D721Med (cell line): Measurements from ENCODE around the gene MUC5B.

Source experiments
- DNase-seq: peaks from one replicate; pipeline ENCODE4 v3.0.0; 2011; ENCODE audit warnings: low spot score; ENCODE audit not compliant: insufficient read length
- FAIRE-seq: peaks from 2 replicates; lab custom pipeline; 2011; peaks lifted over from hg19 to GRCh38; lab: Jason Lieb, UNC
- CTCF ChIP-seq: IDR thresholded peaks from 2 replicates; pipeline ENCODE4 v1.5.1; 2012; ENCODE audit warnings: mild to moderate bottlenecking, control low read depth; ENCODE audit not compliant: insufficient read depth; ENCODE audit errors: missing control alignments

MUC5B gene

GRCh38 chr11:1296287-1296686, 73.4 kb downstream of the MUC5B start:
- DNase-seq (no peak), FAIRE-seq (no peak)
- no peak for TF ChIP-seq CTCF

- FAIRE-seq (no peak), DNase-seq (no peak)
- no peak for TF ChIP-seq CTCF
Measured at GRCh38 chr11:1297011-1297575, 74.2 kb downstream of the MUC5B start.

DNA sequence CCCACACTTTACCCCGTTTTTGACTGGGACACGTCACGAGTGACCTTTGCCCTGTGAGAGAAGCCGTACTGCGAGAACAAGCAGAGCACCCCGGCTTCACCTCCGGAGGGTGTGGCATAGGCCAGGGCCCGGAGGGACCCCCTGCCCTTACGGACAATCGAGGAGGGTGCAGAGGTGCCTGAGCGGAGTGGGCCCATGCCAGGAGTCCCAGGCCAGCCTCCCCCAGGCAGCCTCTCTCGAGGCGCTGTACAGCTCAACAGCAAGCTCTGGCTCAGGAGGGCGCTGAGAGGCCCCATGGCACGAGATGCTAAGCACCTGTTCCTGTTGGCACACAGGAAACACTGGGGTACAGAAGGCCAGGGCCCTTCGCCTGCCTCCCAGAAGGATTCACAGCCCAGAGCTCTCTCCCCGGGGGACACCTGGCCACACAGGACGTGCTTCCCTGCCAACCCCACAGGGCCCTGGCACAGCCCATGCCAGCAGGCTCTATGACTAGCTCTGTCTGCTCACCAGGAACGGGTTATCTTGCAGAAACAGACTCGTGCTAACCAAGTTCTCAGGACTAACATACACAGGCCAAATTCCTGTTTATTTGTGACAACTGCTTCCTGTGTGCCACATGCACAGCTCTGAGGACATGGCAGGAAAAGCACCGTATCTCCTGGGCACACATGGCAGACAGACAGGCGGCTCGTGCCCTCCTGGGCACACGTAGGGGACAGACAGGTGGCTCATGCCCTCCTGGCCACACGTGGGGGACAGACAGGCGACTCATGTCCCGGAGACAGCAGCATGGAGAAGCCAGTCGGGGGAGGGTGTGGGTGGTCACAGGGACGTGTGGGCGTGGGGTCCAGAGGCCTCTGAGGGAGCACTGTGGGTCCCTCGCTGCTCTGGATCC, 75.0 kb downstream of the MUC5B start:
- DNase-seq (no peak), FAIRE-seq (no peak)
- TF ChIP-seq CTCF = no peak

- TF ChIP-seq CTCF = no peak
- FAIRE-seq (no peak), DNase-seq (no peak)
Measured at GRCh38 chr11:1298695-1299492, 76.0 kb downstream of the MUC5B start.

DNA sequence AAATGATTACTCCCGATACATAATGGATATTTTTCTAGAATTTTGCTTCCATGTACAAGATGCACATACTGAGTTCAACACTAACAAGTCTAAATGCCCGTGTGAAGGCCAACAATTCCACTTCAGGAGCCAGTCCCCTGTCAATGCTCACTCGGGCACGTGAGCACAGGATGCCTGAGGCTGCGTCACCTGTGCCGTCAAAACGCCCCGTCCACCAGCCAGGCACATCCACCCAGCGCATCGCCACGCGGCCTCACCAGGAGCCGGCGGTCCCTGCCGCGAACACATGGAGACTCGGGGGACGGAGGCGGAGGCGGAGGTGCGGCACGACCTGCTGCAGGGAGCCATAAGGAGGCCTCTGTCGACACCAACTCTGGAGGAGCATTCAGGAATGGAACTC, 76.8 kb downstream of the MUC5B start:
- no peak for TF ChIP-seq CTCF
- FAIRE-seq = no peak
- DNase-seq = no peak

- DNase-seq = no peak
- FAIRE-seq = no peak
- no peak for TF ChIP-seq CTCF
Measured at GRCh38 chr11:1300121-1300520, 77.3 kb downstream of the MUC5B start.
